ENCODE results near the gene USP25.

Gene USP25

GRCh38 chr21:15692711-15693110 lies 37.1 kb upstream of the USP25 start:
- no peaks in the 10 kb centered on the region for H4K20me1 ChIP-seq (ENCODE audit: insufficient read depth, low read length)
- no peaks in the 10 kb centered on the region for H3K4me1 ChIP-seq (ENCODE audit: insufficient read depth, low read length)
- H3K4me2 ChIP-seq (ENCODE audit: insufficient read depth, low read length), result no peak overlapping the region
- no peaks in the 10 kb centered on the region for H3K9me3 ChIP-seq (ENCODE audit: insufficient read depth, low read length, severe bottlenecking)
- H3K9ac ChIP-seq (ENCODE audit: low read depth, low read length), result no peak overlapping the region
- no peak overlapping the region for H3K4me3 ChIP-seq (ENCODE audit: low read depth in 1 of 2, low read length in 2 of 2)
- ATAC-seq (ENCODE audit: insufficient read depth, low read depth) (no peak), DNase-seq (no peak)
- H3K36me3 ChIP-seq (ENCODE audit: insufficient read depth, low read length), result no peaks in the 10 kb centered on the region
- H3K27ac ChIP-seq (ENCODE audit: low read length), result no peak overlapping the region
- H3K27me3 ChIP-seq (ENCODE audit: insufficient read depth, low read length, poor library complexity), result no peaks in the 10 kb centered on the region
- no peak overlapping the region for H2AFZ ChIP-seq (ENCODE audit: low read depth, low read length)
- TF ChIP-seq CTCF (IDR thresholded peaks at IDR 0.05; ENCODE audit: borderline replicate concordance, extremely low read depth, low read length, poor library complexity, severe bottlenecking), result no peak
- TF ChIP-seq EZH2 (IDR thresholded peaks at IDR 0.05; ENCODE audit: borderline replicate concordance, low read depth, low read length, severe bottlenecking), result no peak
- H3K79me2 ChIP-seq (ENCODE audit: insufficient read depth, low read length), result no peaks in the 10 kb centered on the region

- no peak for ATAC-seq (ENCODE audit: insufficient read depth, low read depth)
- no peaks in the 10 kb centered on the region for H3K36me3 ChIP-seq (ENCODE audit: insufficient read depth, low read length)
- no peak overlapping the region for H3K27ac ChIP-seq (ENCODE audit: low read length)
Measured at GRCh38 chr21:15695241-15695640, 34.5 kb upstream of the USP25 start.

GRCh38 chr21:15701830-15702229 lies 28.0 kb upstream of the USP25 start:
- no peaks in the 10 kb centered on the region for H4K20me1 ChIP-seq (ENCODE audit: insufficient read depth, low read length)
- TF ChIP-seq CTCF (IDR thresholded peaks at IDR 0.05; ENCODE audit: borderline replicate concordance, extremely low read depth, low read length, poor library complexity, severe bottlenecking), result no peak
- TF ChIP-seq EZH2 (IDR thresholded peaks at IDR 0.05; ENCODE audit: borderline replicate concordance, low read depth, low read length, severe bottlenecking), result no peak
- DNase-seq (no peak), ATAC-seq (ENCODE audit: insufficient read depth, low read depth) (no peak)
- H3K27me3 ChIP-seq (ENCODE audit: insufficient read depth, low read length, poor library complexity), result no peaks in the 10 kb centered on the region
- no peaks in the 10 kb centered on the region for H3K4me1 ChIP-seq (ENCODE audit: insufficient read depth, low read length)
- no peak overlapping the region for H2AFZ ChIP-seq (ENCODE audit: low read depth, low read length)
- no peak overlapping the region for H3K27ac ChIP-seq (ENCODE audit: low read length)
- H3K4me3 ChIP-seq (ENCODE audit: low read depth in 1 of 2, low read length in 2 of 2), result no peak overlapping the region
- H3K36me3 ChIP-seq (ENCODE audit: insufficient read depth, low read length), result no peaks in the 10 kb centered on the region
- no peaks in the 10 kb centered on the region for H3K79me2 ChIP-seq (ENCODE audit: insufficient read depth, low read length)
- H3K9me3 ChIP-seq (ENCODE audit: insufficient read depth, low read length, severe bottlenecking), result no peaks in the 10 kb centered on the region
- H3K9ac ChIP-seq (ENCODE audit: low read depth, low read length), result no peak overlapping the region
- no peak overlapping the region for H3K4me2 ChIP-seq (ENCODE audit: insufficient read depth, low read length)

More at GRCh38 chr21:15695241-15695640, 34.5 kb upstream of the USP25 start:
- no peak for DNase-seq
- H2AFZ ChIP-seq (ENCODE audit: low read depth, low read length), result no peak overlapping the region
- no peak for TF ChIP-seq CTCF (IDR thresholded peaks at IDR 0.05; ENCODE audit: borderline replicate concordance, extremely low read depth, low read length, poor library complexity, severe bottlenecking)
- TF ChIP-seq EZH2 (IDR thresholded peaks at IDR 0.05; ENCODE audit: borderline replicate concordance, low read depth, low read length, severe bottlenecking), result no peak
- no peaks in the 10 kb centered on the region for H3K4me1 ChIP-seq (ENCODE audit: insufficient read depth, low read length)
- H3K9me3 ChIP-seq (ENCODE audit: insufficient read depth, low read length, severe bottlenecking), result no peaks in the 10 kb centered on the region
- no peaks in the 10 kb centered on the region for H4K20me1 ChIP-seq (ENCODE audit: insufficient read depth, low read length)
- no peaks in the 10 kb centered on the region for H3K27me3 ChIP-seq (ENCODE audit: insufficient read depth, low read length, poor library complexity)
- H3K9ac ChIP-seq (ENCODE audit: low read depth, low read length), result no peak overlapping the region
- no peaks in the 10 kb centered on the region for H3K79me2 ChIP-seq (ENCODE audit: insufficient read depth, low read length)
- no peak overlapping the region for H3K4me3 ChIP-seq (ENCODE audit: low read depth in 1 of 2, low read length in 2 of 2)
- H3K4me2 ChIP-seq (ENCODE audit: insufficient read depth, low read length), result no peak overlapping the region

GRCh38 chr21:15703932-15704331 lies 25.9 kb upstream of the USP25 start:
- Histone ChIP-seq H3K27me3 (ENCODE audit: insufficient read depth, low read length, poor library complexity) (no peaks in the 10 kb centered on the region), H3K36me3 (ENCODE audit: insufficient read depth, low read length) (no peaks in the 10 kb centered on the region), H3K9me3 (ENCODE audit: insufficient read depth, low read length, severe bottlenecking) (no peaks in the 10 kb centered on the region), H2AFZ (ENCODE audit: low read depth, low read length) (no peak overlapping the region), H3K4me1 (ENCODE audit: insufficient read depth, low read length) (no peaks in the 10 kb centered on the region), H3K4me2 (ENCODE audit: insufficient read depth, low read length) (no peak overlapping the region), H3K4me3 (ENCODE audit: low read depth in 1 of 2, low read length in 2 of 2) (no peak overlapping the region), H3K27ac (ENCODE audit: low read length) (no peak overlapping the region), H4K20me1 (ENCODE audit: insufficient read depth, low read length) (no peaks in the 10 kb centered on the region), H3K79me2 (ENCODE audit: insufficient read depth, low read length) (no peaks in the 10 kb centered on the region), H3K9ac (ENCODE audit: low read depth, low read length) (no peak overlapping the region)
- ATAC-seq (ENCODE audit: insufficient read depth, low read depth) (no peak), DNase-seq (no peak)
- TF ChIP-seq CTCF (IDR thresholded peaks at IDR 0.05; ENCODE audit: borderline replicate concordance, extremely low read depth, low read length, poor library complexity, severe bottlenecking) (no peak), EZH2 (IDR thresholded peaks at IDR 0.05; ENCODE audit: borderline replicate concordance, low read depth, low read length, severe bottlenecking) (no peak)

Data from DND-41 (cell line).